Activated CD4-positive, alpha-beta memory T cell treated with anti-CD3 and anti-CD28 coated beads, Interleukin-2, amount 10 ng/mL, durations not matched to agents 7 days and 5 days (primary cell): Measurements from ENCODE around the gene SCAMP3. TPM values are rescaled to one million over a fixed set of nuclear protein-coding genes. Genes with fewer than 3 reads are reported as not detected.

ENCODE experiments used
- total RNA-seq, 2 experiments: library from RNA; stranded (reverse); gene quantifications; one replicate each; pipeline ENCODE4 v1.2.3, GENCODE V29; 2021

The SCAMP3 gene
- total RNA-seq, 2 experiments from 2014 or later, result 87.5 to 91.9 TPM

Other genes with a start within 250 kb of the SCAMP3 start
- gene DCST2, start 228.6 kb downstream of the SCAMP3 start, total RNA-seq, result under 1 TPM; 0.18 to 0.40 TPM
- not detected for gene DCST1, start 228.5 kb downstream of the SCAMP3 start, total RNA-seq
- 10 to 100 TPM; 73.9 to 76.4 TPM for gene ADAM15, start 211.0 kb downstream of the SCAMP3 start, total RNA-seq
- 1 to 10 TPM; 6.6 to 8.5 TPM for gene EFNA4, start 198.6 kb downstream of the SCAMP3 start, total RNA-seq
- gene EFNA3, start 183.5 kb downstream of the SCAMP3 start, total RNA-seq, result 1 to 10 TPM; 3.9 to 4.9 TPM
- gene EFNA1, start 134.5 kb downstream of the SCAMP3 start, total RNA-seq, result not detected
- 10 to 100 TPM; 50.4 to 52.6 TPM for gene SLC50A1, start 126.5 kb downstream of the SCAMP3 start, total RNA-seq
- 10 to 100 TPM; 80.2 to 80.6 TPM for gene DPM3, start 121.8 kb downstream of the SCAMP3 start, total RNA-seq
- 100 to 1,000 TPM; 203 to 224 TPM for gene KRTCAP2, start 89.1 kb downstream of the SCAMP3 start, total RNA-seq
- gene TRIM46, start 88.5 kb downstream of the SCAMP3 start, total RNA-seq, result 10 to 100 TPM; 17.8 to 18.3 TPM
- gene THBS3, start 54.5 kb downstream of the SCAMP3 start, total RNA-seq, result 10 to 100 TPM; 30.7 to 32.3 TPM
- gene MTX1, start 53.7 kb downstream of the SCAMP3 start, total RNA-seq, result 10 to 100 TPM; 41.2 to 43.1 TPM
- gene ENTREP3, start 6.9 kb downstream of the SCAMP3 start, total RNA-seq, result 10 to 100 TPM; 26.3 to 27.3 TPM
- 10 to 100 TPM; 78.0 to 82.0 TPM for gene CLK2, start 11.1 kb upstream of the SCAMP3 start, total RNA-seq
- 1 to 10 TPM; 3.7 to 4.9 TPM for gene HCN3, start 15.1 kb upstream of the SCAMP3 start, total RNA-seq
- not detected for gene PKLR, start 39.1 kb upstream of the SCAMP3 start, total RNA-seq
- 100 to 1,000 TPM; 350 to 352 TPM for gene FDPS, start 46.5 kb upstream of the SCAMP3 start, total RNA-seq
- 10 to 100 TPM; 24.6 to 26.2 TPM for gene RUSC1, start 58.5 kb upstream of the SCAMP3 start, total RNA-seq